ENCODE measurements around the gene MRPL36.

- TF ChIP-seq EZH2phosphoT487 (IDR thresholded peaks at IDR 0.05; ENCODE audit: low read length) (no peak), CTCF (IDR thresholded peaks at IDR 0.05; ENCODE audit: low read length) (no peak), EZH2 (optimal IDR thresholded peaks at IDR 0.05; ENCODE audit: low read depth, low read length) (no peak)
These were observed 34.5 kb upstream of the MRPL36 start for GRCh38 chr5:1834022-1834551.
